ENCODE measurements around the gene DLK2.
"Not testable (repeated sequence)": the region's sequence is repeated elsewhere in the genome, so short reads cannot be mapped to it uniquely, and the experiment has no call there.

DLK2 gene

GRCh38 chr6:43451939-43452338 is 3.4 kb downstream of the DLK2 start:
- no peak for DNase-seq

- no peak for DNase-seq
Observed at GRCh38 chr6:43451348-43451747, 4.0 kb downstream of the DLK2 start.

- no peak for DNase-seq
Observed at GRCh38 chr6:43450699-43451131, 4.6 kb downstream of the DLK2 start.

GRCh38 chr6:43448916-43449315 is 6.4 kb downstream of the DLK2 start:
- no peak for DNase-seq

- DNase-seq = no peak
Observed at GRCh38 chr6:43447604-43448003, 7.7 kb downstream of the DLK2 start.

GRCh38 chr6:43445576-43445975 is 9.8 kb downstream of the DLK2 start:
- no peak for DNase-seq

- no peak for DNase-seq
Observed at GRCh38 chr6:43444582-43444981, 10.8 kb downstream of the DLK2 start.

- DNase-seq = no peak
Observed at GRCh38 chr6:43444036-43444435, 11.3 kb downstream of the DLK2 start.

- no peak for DNase-seq
Observed at GRCh38 chr6:43442935-43443334, 12.4 kb downstream of the DLK2 start.

- no peak for DNase-seq
Observed at GRCh38 chr6:43437700-43438099, 17.6 kb downstream of the DLK2 start.

- no peak for DNase-seq
Observed at GRCh38 chr6:43436577-43437282, 18.6 kb downstream of the DLK2 start.

GRCh38 chr6:43435682-43436437 is 19.5 kb downstream of the DLK2 start:
- no peak for DNase-seq

- DNase-seq = no peak
Observed at GRCh38 chr6:43434943-43435342, 20.4 kb downstream of the DLK2 start.

GRCh38 chr6:43434001-43434840 is 21.1 kb downstream of the DLK2 start:
- DNase-seq = no peak

GRCh38 chr6:43433148-43433547 is 22.2 kb downstream of the DLK2 start:
- no peak for DNase-seq

GRCh38 chr6:43432009-43432945 is 23.1 kb downstream of the DLK2 start:
- DNase-seq = no peak

- no peak for DNase-seq
Observed at GRCh38 chr6:43428874-43429273, 26.5 kb downstream of the DLK2 start.

GRCh38 chr6:43428112-43428570 is 27.2 kb downstream of the DLK2 start:
- DNase-seq = peak; percentile 45

GRCh38 chr6:43427406-43428111 is 27.8 kb downstream of the DLK2 start, which contains the start of gene ABCC10:
Gene ABCC10, plus strand, starts transcription at chr6:43427541. Its CDS starts 438 bp downstream, at chr6:43427979.
- DNase-seq = peak; percentile 93

- DNase-seq = no peak
Observed at GRCh38 chr6:43426928-43427405, 28.4 kb downstream of the DLK2 start.

GRCh38 chr6:43425083-43425482 is 30.3 kb downstream of the DLK2 start:
- DNase-seq = not testable (repeated sequence)

Data from DMS79 (cell line).